NCI-H524 (cell line): ENCODE measurements around the gene HCN1.
"Not testable (repeated sequence)": the region's sequence is repeated elsewhere in the genome, so short reads cannot be mapped to it uniquely, and the experiment has no call there.

Experiments
- DNase-seq, 2 experiments: peaks; one replicate each; lab custom pipeline; 2025; lab: John Stamatoyannopoulos, UW

HCN1 gene

GRCh38 chr5:45617859-45618416, 78.2 kb downstream of the HCN1 start:
- no peak for DNase-seq

- no peak for DNase-seq
Measured at GRCh38 chr5:45609661-45610060, 86.5 kb downstream of the HCN1 start.

- DNase-seq, result no peak
Measured at GRCh38 chr5:45604092-45604491, 92.1 kb downstream of the HCN1 start.

- no peak for DNase-seq
Measured at GRCh38 chr5:45601424-45601823, 94.8 kb downstream of the HCN1 start.

GRCh38 chr5:45596320-45596719, 99.9 kb downstream of the HCN1 start:
- DNase-seq, result no peak

GRCh38 chr5:45586001-45586400, 110.2 kb downstream of the HCN1 start:
- DNase-seq, result not testable (repeated sequence)

- DNase-seq, result no peak
Measured at GRCh38 chr5:45578270-45578669, 117.9 kb downstream of the HCN1 start.

- DNase-seq, result no peak
Measured at GRCh38 chr5:45568813-45569212, 127.4 kb downstream of the HCN1 start.

GRCh38 chr5:45542421-45542820, 153.8 kb downstream of the HCN1 start:
- no peak for DNase-seq

- DNase-seq, result peak in 1 of 2 experiments; percentile 19
Measured at GRCh38 chr5:45533663-45534062, 162.5 kb downstream of the HCN1 start.

- peak; percentile 15 to 61 for DNase-seq
Measured at GRCh38 chr5:45532826-45533624, 163.2 kb downstream of the HCN1 start.

- peak; percentile 63 to 64 for DNase-seq
Measured at GRCh38 chr5:45521067-45521466, 175.1 kb downstream of the HCN1 start.

GRCh38 chr5:45512521-45512920, 183.7 kb downstream of the HCN1 start:
- DNase-seq, result no peak

- no peak for DNase-seq
Measured at GRCh38 chr5:45509371-45509770, 186.8 kb downstream of the HCN1 start.

GRCh38 chr5:45508135-45508534, 188.0 kb downstream of the HCN1 start:
- DNase-seq, result peak in 1 of 2 experiments; percentile 61

GRCh38 chr5:45507178-45507577, 189.0 kb downstream of the HCN1 start:
- peak; percentile 94 to 98 for DNase-seq

GRCh38 chr5:45499006-45499405, 197.2 kb downstream of the HCN1 start:
- not testable (repeated sequence) for DNase-seq

GRCh38 chr5:45491368-45491767, 204.8 kb downstream of the HCN1 start:
- no peak for DNase-seq

- DNase-seq, result no peak
Measured at GRCh38 chr5:45484781-45485180, 211.4 kb downstream of the HCN1 start.

GRCh38 chr5:45454114-45454513, 242.1 kb downstream of the HCN1 start:
- peak; percentile 31 to 42 for DNase-seq

GRCh38 chr5:45444856-45445255, 251.3 kb downstream of the HCN1 start:
- DNase-seq, result not testable (repeated sequence)

- no peak for DNase-seq
Measured at GRCh38 chr5:45440466-45440865, 255.7 kb downstream of the HCN1 start.

GRCh38 chr5:45437752-45438151, 258.4 kb downstream of the HCN1 start:
- no peak for DNase-seq
